Trophoblast cell (in vitro differentiated cells and primary cell): Measurements from ENCODE around the gene OR13J1.

Experiments used
- DNase-seq, 2 donors: peaks; one replicate each; pipeline ENCODE4 v3.0.0-alpha.2; 2016
- H2AFZ ChIP-seq: 2 replicates; pipeline ENCODE4 v1.6.1; 2013; ENCODE audit warnings: low read length, moderate library complexity, mild to moderate bottlenecking; ENCODE audit not compliant: insufficient read depth, poor library complexity
- H2AK5ac ChIP-seq: 2 replicates; pipeline ENCODE4 v1.6.1; 2013; ENCODE audit warnings: mild to moderate bottlenecking, low read length
- H2BK120ac ChIP-seq: 2 replicates; pipeline ENCODE4 v1.6.1; 2013; ENCODE audit warnings: low read length, mild to moderate bottlenecking, moderate library complexity; ENCODE audit not compliant: insufficient read depth, poor library complexity
- H2BK12ac ChIP-seq: 2 replicates; pipeline ENCODE4 v1.6.1; 2013; ENCODE audit warnings: mild to moderate bottlenecking, low read length, moderate library complexity
- H2BK5ac ChIP-seq: 2 replicates; pipeline ENCODE4 v1.6.1; 2013; ENCODE audit warnings: low read length, low read depth, moderate library complexity, mild to moderate bottlenecking; ENCODE audit not compliant: poor library complexity
- H3K14ac ChIP-seq: 2 replicates; pipeline ENCODE4 v1.6.1; 2013; ENCODE audit warnings: mild to moderate bottlenecking, low read length
- H3K18ac ChIP-seq: 2 replicates; pipeline ENCODE4 v1.6.1; 2013; ENCODE audit warnings: mild to moderate bottlenecking, low read length
- H3K23ac ChIP-seq: 2 replicates; pipeline ENCODE4 v1.6.1; 2013; ENCODE audit warnings: low read length
- H3K27ac ChIP-seq: 2 replicates; pipeline ENCODE4 v1.5.1; 2013; ENCODE audit warnings: low read depth, mild to moderate bottlenecking, inconsistent platforms, low read length, moderate library complexity
- H3K27me3 ChIP-seq: 2 replicates; pipeline ENCODE4 v1.6.1; 2013; ENCODE audit warnings: inconsistent platforms, mild to moderate bottlenecking, low read length, moderate library complexity; ENCODE audit not compliant: insufficient read depth
- H3K36me3 ChIP-seq, 2 experiments: 1 replicate in 1 of 2; 2 replicates in 1 of 2; pipeline ENCODE4 v1.6.1; 2013; ENCODE audit warnings: low read length in 2 of 2, mild to moderate bottlenecking in 2 of 2, moderate library complexity in 1 of 2; ENCODE audit not compliant: insufficient read depth in 2 of 2, control insufficient read depth in 1 of 2
- H3K4ac ChIP-seq: 2 replicates; pipeline ENCODE4 v1.6.1; 2013; ENCODE audit warnings: low read depth, mild to moderate bottlenecking, low read length, moderate library complexity
- H3K4me1 ChIP-seq, 2 experiments: 1 replicate in 1 of 2; 2 replicates in 1 of 2; pipeline ENCODE4 v1.6.1; 2013; ENCODE audit warnings: low read length in 2 of 2, mild to moderate bottlenecking in 2 of 2, moderate library complexity in 1 of 2; ENCODE audit not compliant: insufficient read depth in 2 of 2, control insufficient read depth in 1 of 2
- H3K4me2 ChIP-seq: 2 replicates; pipeline ENCODE4 v1.6.1; 2013; ENCODE audit warnings: inconsistent platforms, mild to moderate bottlenecking, low read length, moderate library complexity
- H3K4me3 ChIP-seq: 2 replicates; pipeline ENCODE4 v1.5.1; 2013; ENCODE audit warnings: mild to moderate bottlenecking, low read depth, low read length, inconsistent platforms
- H3K79me1 ChIP-seq: one replicate; pipeline ENCODE4 v1.6.1; 2013; ENCODE audit warnings: low read length
- H3K79me2 ChIP-seq: 2 replicates; pipeline ENCODE4 v1.6.1; 2013; ENCODE audit warnings: low read length, mild to moderate bottlenecking; ENCODE audit not compliant: control insufficient read depth, insufficient read depth, poor library complexity
- H3K9ac ChIP-seq: 2 replicates; pipeline ENCODE4 v1.6.1; 2013; ENCODE audit warnings: mild to moderate bottlenecking, low read length
- H3K9me3 ChIP-seq: 2 replicates; pipeline ENCODE4 v1.6.1; 2013; ENCODE audit warnings: low read depth, mild to moderate bottlenecking, control low read depth, inconsistent platforms, low read length; ENCODE audit not compliant: insufficient read depth
- H4K12ac ChIP-seq: 2 replicates; pipeline ENCODE4 v1.6.1; 2013; ENCODE audit warnings: low read depth, mild to moderate bottlenecking, low read length, moderate library complexity
- H4K8ac ChIP-seq: 2 replicates; pipeline ENCODE4 v1.6.1; 2013; ENCODE audit warnings: low read depth, mild to moderate bottlenecking, low read length, moderate library complexity
- H4K91ac ChIP-seq: one replicate; pipeline ENCODE4 v1.6.1; 2013; ENCODE audit warnings: low read depth, mild to moderate bottlenecking, low read length, moderate library complexity
- WGBS: extraction: QIAGEN DNeasy Blood & Tissue Kit; methylation state at CpG from one replicate; pipeline ENCODE4 v1.1.7; 2013; ENCODE audit warnings: missing lambda C conversion rate; ENCODE audit not compliant: insufficient read length, insufficient coverage; ENCODE audit errors: extremely low coverage; 5-methylcytosine and 5-hydroxymethylcytosine counted together

The OR13J1 gene

GRCh38 chr9:35852876-35853865 lies 17.0 kb downstream of the OR13J1 start:
- no peak overlapping the region for H3K4ac ChIP-seq
- H3K79me2 ChIP-seq, result no peaks in the 10 kb centered on the region
- no peaks in the 10 kb centered on the region for H3K79me1 ChIP-seq
- H3K4me3 ChIP-seq, result no peak overlapping the region
- no peak overlapping the region for H3K4me2 ChIP-seq
- H3K36me3 ChIP-seq, result no peaks in the 10 kb centered on the region
- H2AK5ac ChIP-seq, result no peak overlapping the region
- no peak overlapping the region for H3K14ac ChIP-seq
- H2AFZ ChIP-seq, result no peak overlapping the region
- H4K91ac ChIP-seq, result no peak overlapping the region
- no peak overlapping the region for H3K9ac ChIP-seq
- no peak overlapping the region for H4K12ac ChIP-seq
- no peak overlapping the region for H3K27ac ChIP-seq
- H3K23ac ChIP-seq, result no peak overlapping the region
- H4K8ac ChIP-seq, result no peak overlapping the region
- no CpG with 5 or more reads among the region's 25 CpGs for WGBS
- H3K27me3 ChIP-seq, result no peaks in the 10 kb centered on the region
- H3K18ac ChIP-seq, result no peak overlapping the region
- H3K4me1 ChIP-seq, result no peaks in the 10 kb centered on the region
- H2BK120ac ChIP-seq, result no peak overlapping the region
- no peak for DNase-seq
- no peak overlapping the region for H2BK12ac ChIP-seq
- H2BK5ac ChIP-seq, result no peak overlapping the region
- H3K9me3 ChIP-seq, result no peaks in the 10 kb centered on the region

GRCh38 chr9:35852267-35852815 lies 17.9 kb downstream of the OR13J1 start:
- Histone ChIP-seq H2AFZ (no peak overlapping the region), H3K79me1 (no peaks in the 10 kb centered on the region), H4K8ac (no peak overlapping the region), H3K79me2 (no peaks in the 10 kb centered on the region), H3K14ac (no peak overlapping the region), H4K91ac (no peak overlapping the region), H3K4me3 (no peak overlapping the region), H2BK5ac (no peak overlapping the region), H2AK5ac (no peak overlapping the region), H4K12ac (no peak overlapping the region), H3K9ac (no peak overlapping the region), H3K27ac (no peak overlapping the region), H3K4ac (no peak overlapping the region), H3K9me3 (no peaks in the 10 kb centered on the region), H3K18ac (no peak overlapping the region), H2BK12ac (no peak overlapping the region), H3K27me3 (no peaks in the 10 kb centered on the region), H2BK120ac (no peak overlapping the region), H3K4me2 (no peak overlapping the region), H3K23ac (no peak overlapping the region), H3K36me3 (no peaks in the 10 kb centered on the region), H3K4me1 (no peaks in the 10 kb centered on the region)
- no peak for DNase-seq
- WGBS, result no CpG with 5 or more reads among the region's 2 CpGs

GRCh38 chr9:35847792-35848572 lies 22.2 kb downstream of the OR13J1 start:
- Histone ChIP-seq H2AFZ (no peak overlapping the region), H3K9me3 (peaks cover 2% of the 10 kb centered on the region), H3K27me3 (peaks cover 3% of the 10 kb centered on the region), H2BK12ac (no peak overlapping the region), H3K36me3 (peaks cover 0 to 3% of the 10 kb centered on the region in 2 experiments), H3K4me3 (no peak overlapping the region), H3K79me2 (no peaks in the 10 kb centered on the region), H4K12ac (no peak overlapping the region), H3K23ac (no peak overlapping the region), H2AK5ac (no peak overlapping the region), H3K4ac (no peak overlapping the region), H3K27ac (no peak overlapping the region), H2BK5ac (no peak overlapping the region), H4K8ac (no peak overlapping the region), H3K18ac (no peak overlapping the region), H3K4me2 (no peak overlapping the region), H3K14ac (no peak overlapping the region), H2BK120ac (no peak overlapping the region), H3K79me1 (no peaks in the 10 kb centered on the region), H3K9ac (no peak overlapping the region), H3K4me1 (peaks cover 4 to 10% of the 10 kb centered on the region in 2 experiments), H4K91ac (no peak overlapping the region)
- WGBS, result no CpG with 5 or more reads among the region's 4 CpGs
- DNase-seq, result no peak
